Iris pigment epithelial cell (primary cell): ENCODE results near the gene EIF4EBP2.

Source experiments
- DNase-seq: peaks from one replicate; pipeline ENCODE4 v3.0.0-alpha.2; 2011; ENCODE audit warnings: low read depth

EIF4EBP2 gene

GRCh38 chr10:70432561-70433263 lies 28.8 kb downstream of the EIF4EBP2 start:
- no peak for DNase-seq

GRCh38 chr10:70433581-70434280 lies 29.8 kb downstream of the EIF4EBP2 start:
- DNase-seq = no peak

- DNase-seq = no peak
These were observed 31.5 kb downstream of the EIF4EBP2 start for GRCh38 chr10:70435241-70436085.

GRCh38 chr10:70437721-70438120 lies 33.8 kb downstream of the EIF4EBP2 start:
- no peak for DNase-seq

GRCh38 chr10:70440296-70441160 lies 36.6 kb downstream of the EIF4EBP2 start:
- DNase-seq = no peak

- DNase-seq = no peak
These were observed 37.4 kb downstream of the EIF4EBP2 start, which contains the start of gene NODAL for GRCh38 chr10:70441161-70441894. Gene NODAL (minus strand): TSS chr10:70441681. CDS start chr10:70441667, 14 bp downstream.

GRCh38 chr10:70441895-70442309 lies 38.0 kb downstream of the EIF4EBP2 start:
- DNase-seq = no peak

- DNase-seq = no peak
These were observed 38.5 kb downstream of the EIF4EBP2 start for GRCh38 chr10:70442332-70442988.

- DNase-seq = no peak
These were observed 40.8 kb downstream of the EIF4EBP2 start for GRCh38 chr10:70444744-70445143.

GRCh38 chr10:70445718-70446657 lies 42.0 kb downstream of the EIF4EBP2 start:
- peak; percentile 65 for DNase-seq

- no peak for DNase-seq
These were observed 44.3 kb downstream of the EIF4EBP2 start for GRCh38 chr10:70448236-70448635.

GRCh38 chr10:70455213-70455630 lies 51.3 kb downstream of the EIF4EBP2 start:
- DNase-seq = no peak

- DNase-seq = no peak
These were observed 52.2 kb downstream of the EIF4EBP2 start for GRCh38 chr10:70456164-70456563.

GRCh38 chr10:70457759-70458305 lies 53.9 kb downstream of the EIF4EBP2 start:
- no peak for DNase-seq

GRCh38 chr10:70458329-70459060 lies 54.5 kb downstream of the EIF4EBP2 start:
- peak; percentile 83 for DNase-seq

GRCh38 chr10:70459061-70459773 lies 55.3 kb downstream of the EIF4EBP2 start:
- DNase-seq = no peak

GRCh38 chr10:70459774-70460490 lies 56.0 kb downstream of the EIF4EBP2 start:
- no peak for DNase-seq
